Choroid plexus epithelial cell (primary cell): ENCODE measurements around the gene PDZK1.
"Not testable (repeated sequence)": the region's sequence is repeated elsewhere in the genome, so short reads cannot be mapped to it uniquely, and the experiment has no call there.

Experiments used
- DNase-seq: peaks from one replicate; pipeline ENCODE4 v3.0.0-alpha.2; 2010; ENCODE audit warnings: low read depth
- H3K4me3 ChIP-seq: 2 replicates; pipeline ENCODE4 v1.5.1; 2011; ENCODE audit warnings: low read depth, mild to moderate bottlenecking, control low read depth, low read length, moderate library complexity

The PDZK1 gene

DNA sequence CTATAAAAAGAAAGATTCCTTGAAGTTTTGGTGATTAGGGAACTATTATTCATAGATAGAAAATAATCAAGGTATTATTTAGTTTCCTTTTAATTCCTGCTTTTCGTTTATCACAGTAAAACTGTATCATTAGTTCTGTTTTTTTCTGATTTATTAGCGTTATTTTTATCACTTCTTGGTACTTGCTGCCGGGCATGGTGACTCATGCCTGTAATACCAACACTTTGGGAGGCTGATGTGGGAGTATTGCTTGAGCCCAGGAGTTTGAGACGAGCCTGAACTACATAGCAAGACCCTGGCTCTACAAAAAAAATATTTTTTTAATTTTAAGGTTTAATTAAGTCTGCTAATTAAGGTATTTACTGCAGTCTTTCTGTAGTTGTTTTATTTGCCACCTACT, 42.2 kb downstream of the PDZK1 start:
- H3K4me3 ChIP-seq, DNase-seq: not testable (repeated sequence)

DNA sequence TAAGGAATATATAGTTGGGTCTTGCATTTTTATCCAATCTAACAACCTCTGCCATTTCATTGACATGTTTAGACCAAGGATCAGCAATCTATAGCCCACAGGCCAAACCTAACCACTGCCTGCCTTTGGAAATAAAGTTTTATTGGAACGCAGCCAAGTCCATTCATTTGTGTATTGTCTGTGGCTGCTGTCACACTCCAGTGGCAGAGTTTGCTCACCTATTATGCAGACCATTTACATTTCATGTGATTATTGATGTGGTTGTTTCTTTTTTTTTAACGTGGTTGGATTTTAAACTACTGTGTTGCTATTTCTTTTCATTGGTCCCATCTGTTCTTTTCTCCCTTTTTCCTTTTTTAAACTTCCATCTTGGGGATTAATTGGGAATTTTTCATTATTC, 44.7 kb downstream of the PDZK1 start:
- H3K4me3 ChIP-seq, DNase-seq: not testable (repeated sequence)

DNA sequence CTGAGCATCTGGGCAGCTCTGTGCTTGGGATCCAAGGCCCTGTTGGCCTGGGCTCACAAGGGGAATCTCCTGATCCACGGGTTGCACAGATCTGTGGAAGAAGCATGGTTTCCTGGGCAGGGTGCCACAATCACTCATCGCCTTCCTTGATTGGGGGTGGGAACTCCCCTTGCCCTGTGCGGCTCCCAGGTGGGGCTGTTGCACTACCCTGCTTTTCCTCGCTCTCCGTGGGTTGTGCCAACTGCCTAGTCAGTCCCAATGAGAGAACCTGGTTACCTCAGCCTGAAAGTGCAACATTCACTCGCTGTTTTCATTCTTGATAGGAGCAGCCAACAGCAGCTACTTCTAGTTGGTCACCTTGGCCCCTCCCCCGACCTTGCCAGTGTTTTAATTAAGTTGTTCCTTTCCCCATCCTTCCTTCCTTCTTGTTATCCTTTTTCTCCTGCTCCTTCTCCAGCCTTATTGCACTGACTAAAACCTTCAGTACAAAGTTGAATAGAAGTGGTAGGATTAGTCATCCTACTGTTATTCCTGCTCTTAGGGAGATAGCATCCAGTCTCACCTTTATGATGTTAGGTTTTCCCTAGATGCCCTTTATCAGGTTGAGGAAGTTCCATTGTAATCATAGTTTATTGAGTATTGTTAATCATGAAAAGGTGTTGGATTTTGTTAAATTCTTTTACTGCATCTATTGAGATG, 50.8 kb downstream of the PDZK1 start:
- DNase-seq: not testable (repeated sequence)

DNA sequence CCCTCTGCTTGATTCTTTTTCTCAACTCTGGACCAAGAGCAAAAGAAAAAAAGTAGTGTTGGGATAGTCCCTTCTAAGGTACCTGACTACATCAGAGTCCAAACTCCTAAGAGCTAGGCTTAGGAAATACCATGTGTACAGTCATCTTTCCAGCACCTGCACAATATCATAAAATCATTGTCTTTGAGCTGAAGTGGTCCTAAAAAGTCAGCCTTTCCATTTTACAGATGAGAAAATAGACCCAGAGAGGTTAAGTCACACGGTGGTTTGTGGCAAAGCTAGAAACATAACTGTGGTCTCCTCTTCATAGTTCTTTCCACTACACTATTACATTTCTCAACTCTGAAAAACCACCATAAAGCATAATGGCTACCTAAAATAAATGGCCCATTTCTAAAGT, 63.2 kb downstream of the PDZK1 start:
- not testable (repeated sequence) for H3K4me3 ChIP-seq, DNase-seq

More for the DNA sequence above, 50.8 kb downstream of the PDZK1 start:
- not testable (repeated sequence) for H3K4me3 ChIP-seq

DNA sequence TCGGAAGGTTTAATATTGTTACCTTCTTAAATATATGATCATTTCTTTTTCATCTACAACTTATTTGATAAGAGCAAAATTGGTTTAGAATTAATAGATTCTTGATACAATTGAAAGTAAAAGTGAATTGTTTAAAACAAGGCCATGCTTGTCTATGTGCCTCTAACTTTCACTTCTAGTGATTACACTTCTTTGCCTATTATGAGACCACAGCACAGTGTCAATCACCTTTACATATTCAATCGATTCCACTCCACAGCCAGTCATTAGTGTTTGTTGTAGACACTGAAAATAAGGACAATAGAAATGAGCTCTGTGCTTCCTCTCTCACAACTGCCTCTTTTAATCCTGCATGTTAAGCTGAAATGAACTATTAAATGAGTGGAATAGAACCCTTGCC, 65.3 kb downstream of the PDZK1 start:
- DNase-seq, H3K4me3 ChIP-seq: not testable (repeated sequence)

DNA sequence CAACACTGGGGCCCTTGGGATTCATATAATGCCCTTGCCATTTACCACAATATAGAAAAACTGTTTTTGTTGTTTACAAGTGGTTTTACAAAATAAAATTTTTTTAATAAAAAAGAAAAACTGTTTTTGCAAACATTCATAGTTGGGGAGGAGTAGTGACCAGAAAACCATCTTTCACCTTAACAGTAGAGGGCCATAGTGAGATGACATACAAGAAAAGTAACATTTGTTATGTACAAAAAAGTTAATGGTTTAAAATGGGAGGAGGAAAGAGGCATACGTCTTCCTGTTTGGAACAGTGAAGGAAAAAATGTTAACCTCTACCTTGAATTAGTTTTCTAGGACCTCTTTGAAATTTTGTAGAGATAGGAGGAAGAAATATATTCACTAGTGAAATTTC, 70.9 kb downstream of the PDZK1 start:
- not testable (repeated sequence) for DNase-seq, H3K4me3 ChIP-seq

DNA sequence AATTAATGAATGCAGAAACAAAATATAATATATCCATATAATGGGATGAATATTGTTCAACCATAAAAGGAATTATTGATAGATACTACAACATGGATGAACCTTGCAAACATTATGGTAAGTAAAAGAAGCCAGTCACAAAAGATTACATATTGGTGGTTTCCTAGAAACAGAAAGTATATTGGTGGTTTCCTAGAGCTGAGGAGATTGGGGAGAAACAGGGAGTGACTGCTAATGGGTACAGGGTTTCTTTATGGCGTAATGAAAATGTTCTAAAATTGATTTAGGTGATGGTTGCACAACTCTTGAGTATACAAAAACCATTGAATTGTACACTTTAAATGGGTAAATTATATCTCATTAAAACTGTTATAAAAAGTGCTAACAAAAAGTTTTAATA, 85.0 kb downstream of the PDZK1 start:
- not testable (repeated sequence) for DNase-seq, H3K4me3 ChIP-seq
